K562 (cell line): ENCODE measurements around the gene EDEM2. TPM values are rescaled to one million over a fixed set of nuclear protein-coding genes. Genes with fewer than 3 reads are reported as not detected.

Experiments used
- BACH1 ChIP-seq: fragments of 200-800 bp; sonication (Bioruptor generic); IDR thresholded peaks from 2 replicates; pipeline ENCODE4 v1.6.1; 2016; ENCODE audit warnings: missing genetic modification characterization, missing compliant biosample characterization
- ESRRA ChIP-seq: fragments of 450-650 bp; IDR thresholded peaks from 2 replicates; pipeline ENCODE4 v1.6.1; 2014; ENCODE audit warnings: low read depth, mild to moderate bottlenecking, moderate library complexity, borderline replicate concordance
- HDGF ChIP-seq: fragments of 450-650 bp; IDR thresholded peaks from 2 replicates; pipeline ENCODE4 v1.6.1; 2016
- HSF4 ChIP-seq: fragments of 250-450 bp; sonication (Bioruptor Pico); IDR thresholded peaks from 2 replicates; pipeline ENCODE4 v2.1.2; 2022; ENCODE audit warnings: mild to moderate bottlenecking, moderate library complexity, borderline replicate concordance
- KLF6 ChIP-seq: fragments of 250-450 bp; sonication (Bioruptor Pico); IDR thresholded peaks from 2 replicates; pipeline ENCODE4 v1.4.0; 2020; ENCODE audit warnings: mild to moderate bottlenecking, moderate library complexity, borderline replicate concordance
- MEIS2 ChIP-seq: fragments of 450-650 bp; IDR thresholded peaks from 2 replicates; pipeline ENCODE4 v1.6.1; 2014; ENCODE audit warnings: mild to moderate bottlenecking; ENCODE audit not compliant: partially characterized antibody
- MIER1 ChIP-seq: fragments of 450-650 bp; IDR thresholded peaks from 2 replicates; pipeline ENCODE4 v1.6.1; 2016; ENCODE audit warnings: antibody characterized with exemption, mild to moderate bottlenecking, low read depth
- ZC3H8 ChIP-seq: fragments of 450-650 bp; IDR thresholded peaks from 2 replicates; pipeline ENCODE4 v1.6.1; 2017
- ZSCAN32 ChIP-seq: fragments of 450-650 bp; formaldehyde crosslinking; IDR thresholded peaks from 2 replicates; pipeline ENCODE4 v1.4.0; 2020; ENCODE audit warnings: mild to moderate bottlenecking, moderate library complexity
- polyA plus RNA-seq, 8 experiments: library from polyadenylated mRNA; depleted of rRNA in 4 of 8; stranded (reverse) in 5 of 8; unstranded in 3 of 8; fragments of >200 nt; fragmentation: Nextera tagmentation in 2 of 8; fragmentation: Illumina TruSeq in 1 of 8; extraction: Ambion mirVana in 2 of 8; extraction: Trizol in 1 of 8; gene quantifications; 2 replicates each; pipeline versions ENCODE4 v1.2.1 to v1.2.3, GENCODE V29; 2011 to 2014; ENCODE audit warnings: inconsistent platforms in 1 of 8, missing spikeins in 1 of 8
- total RNA-seq, 7 experiments: library from RNA; depleted of rRNA in 6 of 7; stranded (reverse); fragments of >200 nt in 6 of 7; fragmentation: Illumina TruSeq in 2 of 7; extraction: Trizol in 2 of 7; gene quantifications; 2 replicates each; pipeline versions ENCODE4 v1.2.1 to v1.2.3, GENCODE V29; 2011 to 2021; ENCODE audit warnings: low replicate concordance in 1 of 7
- TF ChIP-seq, protein P1 (sequence below): sonication (generic); formaldehyde crosslinking; IDR thresholded peaks from 2 replicates; pipeline ENCODE4 v1.8.0; 2023; ENCODE audit warnings: mild to moderate bottlenecking, missing genetic modification reagents
- TF ChIP-seq, protein P2 (sequence below): fragments of 150-350 bp; conservative IDR thresholded peaks from 2 replicates; pipeline ENCODE4 v1.6.1; 2014; ENCODE audit warnings: low read length
- TF ChIP-seq, protein P3 (sequence below): fragments of 200-800 bp; sonication (Bioruptor generic); IDR thresholded peaks from 2 replicates; pipeline ENCODE4 v1.6.1; 2017; ENCODE audit warnings: missing genetic modification characterization, missing compliant biosample characterization
- TF ChIP-seq, protein P4 (sequence below): sonication (generic); formaldehyde crosslinking; IDR thresholded peaks from 2 replicates; pipeline ENCODE4 v1.5.0; 2020; ENCODE audit warnings: missing genetic modification reagents
- TF ChIP-seq, protein P5 (sequence below): fragments of 450-650 bp; IDR thresholded peaks from 2 replicates; pipeline ENCODE4 v1.6.1; 2016
- TF ChIP-seq, protein P6 (sequence below): fragments of 450-650 bp; formaldehyde crosslinking; IDR thresholded peaks from 2 replicates; pipeline ENCODE4 v1.4.0; 2020; ENCODE audit warnings: mild to moderate bottlenecking, moderate library complexity

EDEM2 gene
- total and polyA plus RNA-seq, 9 of the 15 experiments (the other 6 are each of a cell fraction or from before 2014, with no cell fraction given) = 6.9 to 11.0 (median 9.7) TPM

DNA sequence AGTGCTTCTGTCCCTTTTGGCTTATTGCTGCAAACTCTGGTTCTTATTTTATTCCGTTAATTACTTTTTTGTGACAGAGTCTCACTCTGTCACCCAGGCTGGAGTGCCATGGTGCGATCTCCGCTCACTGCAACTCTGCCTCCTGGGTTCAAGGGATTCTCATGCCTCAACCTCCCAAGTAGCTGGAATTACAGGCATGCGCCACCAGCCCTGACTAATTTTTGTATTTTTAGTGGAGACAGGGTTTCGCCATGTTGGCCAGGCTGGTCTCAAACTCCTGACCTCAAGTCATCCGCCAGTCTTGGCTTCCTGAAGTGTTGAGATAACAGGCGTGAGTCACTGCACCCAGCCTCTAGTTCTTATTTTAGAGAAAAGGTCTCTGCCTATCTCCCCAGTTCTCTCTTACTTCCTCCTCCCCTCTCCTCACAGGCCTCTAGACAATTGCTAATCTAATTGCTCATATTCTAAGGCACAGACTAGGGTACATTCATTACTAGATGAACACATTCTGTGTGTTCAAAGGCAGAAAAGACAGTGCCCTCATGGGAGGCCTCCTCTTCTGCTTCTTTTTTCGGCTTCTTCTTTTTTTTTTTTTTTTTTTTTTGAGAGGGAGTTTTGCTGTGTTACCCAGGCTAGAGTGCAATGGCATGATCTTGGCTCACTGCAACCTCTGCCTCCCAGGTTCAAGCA lies 27.0 kb downstream of the EDEM2 start (continued):
- TF ChIP-seq, protein P1, sequence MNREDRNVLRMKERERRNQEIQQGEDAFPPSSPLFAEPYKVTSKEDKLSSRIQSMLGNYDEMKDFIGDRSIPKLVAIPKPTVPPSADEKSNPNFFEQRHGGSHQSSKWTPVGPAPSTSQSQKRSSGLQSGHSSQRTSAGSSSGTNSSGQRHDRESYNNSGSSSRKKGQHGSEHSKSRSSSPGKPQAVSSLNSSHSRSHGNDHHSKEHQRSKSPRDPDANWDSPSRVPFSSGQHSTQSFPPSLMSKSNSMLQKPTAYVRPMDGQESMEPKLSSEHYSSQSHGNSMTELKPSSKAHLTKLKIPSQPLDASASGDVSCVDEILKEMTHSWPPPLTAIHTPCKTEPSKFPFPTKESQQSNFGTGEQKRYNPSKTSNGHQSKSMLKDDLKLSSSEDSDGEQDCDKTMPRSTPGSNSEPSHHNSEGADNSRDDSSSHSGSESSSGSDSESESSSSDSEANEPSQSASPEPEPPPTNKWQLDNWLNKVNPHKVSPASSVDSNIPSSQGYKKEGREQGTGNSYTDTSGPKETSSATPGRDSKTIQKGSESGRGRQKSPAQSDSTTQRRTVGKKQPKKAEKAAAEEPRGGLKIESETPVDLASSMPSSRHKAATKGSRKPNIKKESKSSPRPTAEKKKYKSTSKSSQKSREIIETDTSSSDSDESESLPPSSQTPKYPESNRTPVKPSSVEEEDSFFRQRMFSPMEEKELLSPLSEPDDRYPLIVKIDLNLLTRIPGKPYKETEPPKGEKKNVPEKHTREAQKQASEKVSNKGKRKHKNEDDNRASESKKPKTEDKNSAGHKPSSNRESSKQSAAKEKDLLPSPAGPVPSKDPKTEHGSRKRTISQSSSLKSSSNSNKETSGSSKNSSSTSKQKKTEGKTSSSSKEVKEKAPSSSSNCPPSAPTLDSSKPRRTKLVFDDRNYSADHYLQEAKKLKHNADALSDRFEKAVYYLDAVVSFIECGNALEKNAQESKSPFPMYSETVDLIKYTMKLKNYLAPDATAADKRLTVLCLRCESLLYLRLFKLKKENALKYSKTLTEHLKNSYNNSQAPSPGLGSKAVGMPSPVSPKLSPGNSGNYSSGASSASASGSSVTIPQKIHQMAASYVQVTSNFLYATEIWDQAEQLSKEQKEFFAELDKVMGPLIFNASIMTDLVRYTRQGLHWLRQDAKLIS (CRISPR knock-in tag) = no peak
- TF ChIP-seq MEIS2 = peak; percentile 49
- 0 out of 2 replicates have a peak, but pooled peaks have one; percentile 72 for TF ChIP-seq MIER1
- TF ChIP-seq, protein P2, sequence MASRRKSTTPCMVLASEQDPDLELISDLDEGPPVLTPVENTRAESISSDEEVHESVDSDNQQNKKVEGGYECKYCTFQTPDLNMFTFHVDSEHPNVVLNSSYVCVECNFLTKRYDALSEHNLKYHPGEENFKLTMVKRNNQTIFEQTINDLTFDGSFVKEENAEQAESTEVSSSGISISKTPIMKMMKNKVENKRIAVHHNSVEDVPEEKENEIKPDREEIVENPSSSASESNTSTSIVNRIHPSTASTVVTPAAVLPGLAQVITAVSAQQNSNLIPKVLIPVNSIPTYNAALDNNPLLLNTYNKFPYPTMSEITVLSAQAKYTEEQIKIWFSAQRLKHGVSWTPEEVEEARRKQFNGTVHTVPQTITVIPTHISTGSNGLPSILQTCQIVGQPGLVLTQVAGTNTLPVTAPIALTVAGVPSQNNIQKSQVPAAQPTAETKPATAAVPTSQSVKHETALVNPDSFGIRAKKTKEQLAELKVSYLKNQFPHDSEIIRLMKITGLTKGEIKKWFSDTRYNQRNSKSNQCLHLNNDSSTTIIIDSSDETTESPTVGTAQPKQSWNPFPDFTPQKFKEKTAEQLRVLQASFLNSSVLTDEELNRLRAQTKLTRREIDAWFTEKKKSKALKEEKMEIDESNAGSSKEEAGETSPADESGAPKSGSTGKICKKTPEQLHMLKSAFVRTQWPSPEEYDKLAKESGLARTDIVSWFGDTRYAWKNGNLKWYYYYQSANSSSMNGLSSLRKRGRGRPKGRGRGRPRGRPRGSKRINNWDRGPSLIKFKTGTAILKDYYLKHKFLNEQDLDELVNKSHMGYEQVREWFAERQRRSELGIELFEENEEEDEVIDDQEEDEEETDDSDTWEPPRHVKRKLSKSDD = no peak
- TF ChIP-seq, protein P3, sequence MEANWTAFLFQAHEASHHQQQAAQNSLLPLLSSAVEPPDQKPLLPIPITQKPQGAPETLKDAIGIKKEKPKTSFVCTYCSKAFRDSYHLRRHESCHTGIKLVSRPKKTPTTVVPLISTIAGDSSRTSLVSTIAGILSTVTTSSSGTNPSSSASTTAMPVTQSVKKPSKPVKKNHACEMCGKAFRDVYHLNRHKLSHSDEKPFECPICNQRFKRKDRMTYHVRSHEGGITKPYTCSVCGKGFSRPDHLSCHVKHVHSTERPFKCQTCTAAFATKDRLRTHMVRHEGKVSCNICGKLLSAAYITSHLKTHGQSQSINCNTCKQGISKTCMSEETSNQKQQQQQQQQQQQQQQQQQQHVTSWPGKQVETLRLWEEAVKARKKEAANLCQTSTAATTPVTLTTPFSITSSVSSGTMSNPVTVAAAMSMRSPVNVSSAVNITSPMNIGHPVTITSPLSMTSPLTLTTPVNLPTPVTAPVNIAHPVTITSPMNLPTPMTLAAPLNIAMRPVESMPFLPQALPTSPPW (CRISPR knock-in tag) = peak; percentile 65
- TF ChIP-seq ZC3H8 = no peak
- TF ChIP-seq, protein P4, sequence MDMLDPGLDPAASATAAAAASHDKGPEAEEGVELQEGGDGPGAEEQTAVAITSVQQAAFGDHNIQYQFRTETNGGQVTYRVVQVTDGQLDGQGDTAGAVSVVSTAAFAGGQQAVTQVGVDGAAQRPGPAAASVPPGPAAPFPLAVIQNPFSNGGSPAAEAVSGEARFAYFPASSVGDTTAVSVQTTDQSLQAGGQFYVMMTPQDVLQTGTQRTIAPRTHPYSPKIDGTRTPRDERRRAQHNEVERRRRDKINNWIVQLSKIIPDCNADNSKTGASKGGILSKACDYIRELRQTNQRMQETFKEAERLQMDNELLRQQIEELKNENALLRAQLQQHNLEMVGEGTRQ (CRISPR knock-in tag) = no peak
- TF ChIP-seq, protein P5, sequence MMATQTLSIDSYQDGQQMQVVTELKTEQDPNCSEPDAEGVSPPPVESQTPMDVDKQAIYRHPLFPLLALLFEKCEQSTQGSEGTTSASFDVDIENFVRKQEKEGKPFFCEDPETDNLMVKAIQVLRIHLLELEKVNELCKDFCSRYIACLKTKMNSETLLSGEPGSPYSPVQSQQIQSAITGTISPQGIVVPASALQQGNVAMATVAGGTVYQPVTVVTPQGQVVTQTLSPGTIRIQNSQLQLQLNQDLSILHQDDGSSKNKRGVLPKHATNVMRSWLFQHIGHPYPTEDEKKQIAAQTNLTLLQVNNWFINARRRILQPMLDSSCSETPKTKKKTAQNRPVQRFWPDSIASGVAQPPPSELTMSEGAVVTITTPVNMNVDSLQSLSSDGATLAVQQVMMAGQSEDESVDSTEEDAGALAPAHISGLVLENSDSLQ = peak; percentile 61; the same call in 1 of the 2 replicates
- 0 out of 2 replicates have a peak, but pooled peaks have one; percentile 40 for TF ChIP-seq HDGF
- peak; percentile 63; the same call in 1 of the 2 replicates for TF ChIP-seq BACH1
- TF ChIP-seq KLF6 = peak; percentile 65; the same call in 1 of the 2 replicates
- no peak for TF ChIP-seq ZSCAN32
- TF ChIP-seq, protein P6, sequence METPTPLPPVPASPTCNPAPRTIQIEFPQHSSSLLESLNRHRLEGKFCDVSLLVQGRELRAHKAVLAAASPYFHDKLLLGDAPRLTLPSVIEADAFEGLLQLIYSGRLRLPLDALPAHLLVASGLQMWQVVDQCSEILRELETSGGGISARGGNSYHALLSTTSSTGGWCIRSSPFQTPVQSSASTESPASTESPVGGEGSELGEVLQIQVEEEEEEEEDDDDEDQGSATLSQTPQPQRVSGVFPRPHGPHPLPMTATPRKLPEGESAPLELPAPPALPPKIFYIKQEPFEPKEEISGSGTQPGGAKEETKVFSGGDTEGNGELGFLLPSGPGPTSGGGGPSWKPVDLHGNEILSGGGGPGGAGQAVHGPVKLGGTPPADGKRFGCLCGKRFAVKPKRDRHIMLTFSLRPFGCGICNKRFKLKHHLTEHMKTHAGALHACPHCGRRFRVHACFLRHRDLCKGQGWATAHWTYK (CRISPR knock-in tag) = peak; percentile 76; the same call in 1 of the 2 replicates
- peak; percentile 6; the same call in 1 of the 2 replicates for TF ChIP-seq HSF4 (CRISPR knock-in tag)
- TF ChIP-seq ESRRA = no peak
